Measurements from ENCODE around the gene SORCS2. TPM values are rescaled to one million over a fixed set of nuclear protein-coding genes. Genes with fewer than 3 reads are reported as not detected.

Gene SORCS2
- total and polyA plus RNA-seq, 3 donors from 2014 or later, result 2.7 to 4.6 (median 2.9) TPM

DNA sequence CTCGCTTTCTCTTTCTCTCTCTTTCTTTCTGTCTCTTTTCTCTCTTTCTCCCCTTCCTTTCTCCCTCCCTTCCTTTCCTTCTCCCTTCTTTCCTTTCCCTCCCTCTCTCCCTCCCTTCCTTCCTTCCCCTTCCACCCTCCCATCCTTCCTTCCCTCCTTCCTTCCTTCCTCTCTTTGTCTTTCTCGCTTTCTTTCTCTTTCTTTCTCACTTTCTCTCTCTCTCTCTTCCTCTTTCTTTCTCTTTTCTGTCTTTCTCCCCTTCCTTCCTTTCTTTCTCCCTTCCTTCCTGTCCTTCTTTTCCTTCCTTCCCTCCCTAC lies 2.1 kb upstream of the SORCS2 start:
- Histone ChIP-seq H3K4me3 (no peak overlapping the region), H3K36me3 (ENCODE audit: low read depth, missing control alignments) (no peaks in the 10 kb centered on the region), H3K4me1 (peaks cover 14% of the 10 kb centered on the region), H3K27ac (no peak overlapping the region), H3K9me3 (no peaks in the 10 kb centered on the region), H3K27me3 (no peaks in the 10 kb centered on the region)
- no peak for TF ChIP-seq POLR2A (IDR thresholded peaks at IDR 0.05)
- DNase-seq, result no peak
- 96 to 97% methylated on average over 2 of the region's 2 CpGs for WGBS, 2 donors
- intact Hi-C loops (cut with DNase I; ENCODE audit: low total_unique reads), result loop anchor here (10.0 kb wide), 1 partner anchor 105 kb away; no protein-coding TSS in a partner anchor

DNA sequence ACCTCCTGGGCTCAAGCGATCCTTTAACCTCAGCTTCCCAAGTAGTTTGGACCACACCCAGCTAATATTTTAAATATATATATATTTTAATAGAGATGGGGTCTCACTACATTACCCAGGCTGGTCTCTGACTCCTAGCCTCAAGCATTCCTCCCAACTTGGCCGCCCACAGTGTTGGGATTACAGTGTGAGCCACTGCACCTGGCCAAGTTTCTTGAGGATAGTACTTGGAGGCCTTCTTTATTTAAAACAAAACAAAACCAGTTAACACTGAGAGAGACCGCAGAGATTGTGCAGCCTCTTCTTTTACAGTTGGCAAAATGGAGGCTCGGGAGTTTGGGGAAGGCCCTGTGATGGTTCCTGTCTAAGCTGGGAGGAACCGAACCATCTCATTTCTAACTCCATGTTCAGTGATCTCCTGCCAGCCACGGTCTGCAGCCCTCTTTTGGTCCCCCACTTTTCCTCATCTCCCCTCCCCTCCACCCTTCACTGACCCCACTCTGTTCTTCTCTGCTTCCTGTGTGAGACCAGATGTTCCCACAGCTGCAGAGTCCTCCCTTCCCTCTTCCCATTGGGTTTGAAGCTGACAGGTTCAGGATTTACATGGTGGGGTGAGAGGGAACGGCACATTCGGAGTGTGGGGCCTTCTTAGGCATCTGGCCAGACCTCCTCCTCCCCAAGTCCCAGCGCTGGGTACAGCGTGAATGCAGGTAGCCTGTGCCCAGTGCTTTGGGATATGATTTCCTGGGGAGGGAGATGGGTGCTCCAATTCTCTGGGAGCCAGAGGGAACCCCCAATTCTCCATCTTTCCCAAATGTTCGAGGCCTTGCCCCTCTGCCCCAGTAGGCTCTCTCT lies 1.4 kb upstream of the SORCS2 start:
- WGBS, 2 donors, result 61 to 67% methylated on average over 8 to 11 of the region's 11 CpGs
- peak; percentile 65 for DNase-seq
- H3K9me3 ChIP-seq, result no peaks in the 10 kb centered on the region
- no peak overlapping the region for H3K4me3 ChIP-seq
- peak overlapping the region in 1 of 2 donors; percentile 50 for H3K27ac ChIP-seq
- H3K27me3 ChIP-seq, result no peaks in the 10 kb centered on the region
- H3K4me1 ChIP-seq, result peaks cover 14% of the 10 kb centered on the region
- intact Hi-C loops (cut with DNase I; ENCODE audit: low total_unique reads), result loop anchor here (10.0 kb wide), 1 partner anchor 104 kb away; no protein-coding TSS in a partner anchor
- TF ChIP-seq, protein P1, sequence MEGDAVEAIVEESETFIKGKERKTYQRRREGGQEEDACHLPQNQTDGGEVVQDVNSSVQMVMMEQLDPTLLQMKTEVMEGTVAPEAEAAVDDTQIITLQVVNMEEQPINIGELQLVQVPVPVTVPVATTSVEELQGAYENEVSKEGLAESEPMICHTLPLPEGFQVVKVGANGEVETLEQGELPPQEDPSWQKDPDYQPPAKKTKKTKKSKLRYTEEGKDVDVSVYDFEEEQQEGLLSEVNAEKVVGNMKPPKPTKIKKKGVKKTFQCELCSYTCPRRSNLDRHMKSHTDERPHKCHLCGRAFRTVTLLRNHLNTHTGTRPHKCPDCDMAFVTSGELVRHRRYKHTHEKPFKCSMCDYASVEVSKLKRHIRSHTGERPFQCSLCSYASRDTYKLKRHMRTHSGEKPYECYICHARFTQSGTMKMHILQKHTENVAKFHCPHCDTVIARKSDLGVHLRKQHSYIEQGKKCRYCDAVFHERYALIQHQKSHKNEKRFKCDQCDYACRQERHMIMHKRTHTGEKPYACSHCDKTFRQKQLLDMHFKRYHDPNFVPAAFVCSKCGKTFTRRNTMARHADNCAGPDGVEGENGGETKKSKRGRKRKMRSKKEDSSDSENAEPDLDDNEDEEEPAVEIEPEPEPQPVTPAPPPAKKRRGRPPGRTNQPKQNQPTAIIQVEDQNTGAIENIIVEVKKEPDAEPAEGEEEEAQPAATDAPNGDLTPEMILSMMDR (IDR thresholded peaks at IDR 0.05), result no peak
- no peaks in the 10 kb centered on the region for H3K36me3 ChIP-seq (ENCODE audit: low read depth, missing control alignments)

DNA sequence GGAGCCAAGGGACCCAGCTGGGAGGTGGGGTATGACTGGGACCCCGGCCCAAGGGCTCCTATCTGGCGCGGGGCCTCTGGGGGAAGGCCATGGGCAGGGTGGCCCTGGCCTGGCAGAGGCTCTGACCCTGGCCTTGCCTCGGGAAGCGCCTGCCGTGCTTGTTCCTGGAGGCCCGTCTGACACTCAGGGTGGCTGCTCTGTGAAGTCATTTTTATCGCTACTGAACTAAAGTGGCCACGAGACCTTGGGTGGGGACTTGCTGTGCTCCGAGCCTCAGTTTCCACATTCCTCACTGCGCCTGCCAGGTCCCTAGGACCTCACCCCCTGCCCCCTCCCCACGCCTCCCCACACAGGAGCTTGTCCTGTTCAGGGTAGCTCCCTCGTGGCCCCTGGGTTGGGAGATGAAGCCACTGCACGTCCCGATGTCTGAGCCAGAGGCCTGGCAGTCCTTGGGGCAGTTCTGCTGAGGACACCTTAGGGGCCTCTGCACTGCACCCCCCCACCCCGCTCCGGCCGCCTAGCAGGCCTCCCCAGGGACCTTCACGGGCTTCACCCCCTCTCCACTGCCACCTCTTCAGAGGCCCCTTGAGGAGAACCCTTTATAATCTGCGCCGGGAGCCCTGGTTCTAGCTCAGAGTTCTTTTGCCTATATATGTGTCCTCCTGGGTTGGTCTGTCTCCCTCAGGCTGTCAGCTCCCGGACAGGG lies 639 bp upstream of the SORCS2 start:
- H3K9me3 ChIP-seq, result no peaks in the 10 kb centered on the region
- no peaks in the 10 kb centered on the region for H3K36me3 ChIP-seq (ENCODE audit: low read depth, missing control alignments)
- WGBS, 2 donors, result 28 to 32% methylated on average over 10 to 19 of the region's 22 CpGs
- DNase-seq, result no peak
- peak overlapping the region in 1 of 2 donors; percentile 32 for H3K4me3 ChIP-seq
- H3K27ac ChIP-seq, result peak overlapping the region in 1 of 2 donors; percentile 50
- no peak for TF ChIP-seq POLR2A (IDR thresholded peaks at IDR 0.05)
- TF ChIP-seq, protein P1 (IDR thresholded peaks at IDR 0.05), result no peak
- intact Hi-C loops (cut with DNase I; ENCODE audit: low total_unique reads), result loop anchor here (10.0 kb wide), 1 partner anchor 103 kb away; no protein-coding TSS in a partner anchor
- H3K4me1 ChIP-seq, result peaks cover 14% of the 10 kb centered on the region
- no peaks in the 10 kb centered on the region for H3K27me3 ChIP-seq

GRCh38 chr4:7193030-7193958 lies 956 bp downstream of the SORCS2 start:
- Histone ChIP-seq H3K9me3 (no peaks in the 10 kb centered on the region), H3K4me3 (peak overlapping the region; percentile 32 to 53), H3K27me3 (no peaks in the 10 kb centered on the region), H3K4me1 (peaks cover 14% of the 10 kb centered on the region), H3K27ac (no peak overlapping the region), H3K36me3 (ENCODE audit: low read depth, missing control alignments) (no peaks in the 10 kb centered on the region)
- TF ChIP-seq, protein P1 (IDR thresholded peaks at IDR 0.05), result no peak
- no peak for TF ChIP-seq POLR2A (IDR thresholded peaks at IDR 0.05)
- 3 to 8% methylated on average over 25 to 58 of the region's 62 CpGs for WGBS, 2 donors
- DNase-seq, result peak; percentile 18
- intact Hi-C loops (cut with DNase I; ENCODE audit: low total_unique reads), result loop anchor here (10.0 kb wide), 1 partner anchor 102 kb away; no protein-coding TSS in a partner anchor
